HG02970 (cell line): ENCODE data around the gene STK26.
"Not testable (repeated sequence)": the region's sequence is repeated elsewhere in the genome, so short reads cannot be mapped to it uniquely, and the experiment has no call there.

Experiments
- ATAC-seq: cut with Tn5 transposase; IDR thresholded peaks from one replicate; pipeline ENCODE4 v1.9.1; 2021; ENCODE audit warnings: mild to moderate bottlenecking, moderate library complexity, moderate number of reproducible peaks; ENCODE audit not compliant: unreplicated experiment, low FRiP score

The STK26 gene

DNA sequence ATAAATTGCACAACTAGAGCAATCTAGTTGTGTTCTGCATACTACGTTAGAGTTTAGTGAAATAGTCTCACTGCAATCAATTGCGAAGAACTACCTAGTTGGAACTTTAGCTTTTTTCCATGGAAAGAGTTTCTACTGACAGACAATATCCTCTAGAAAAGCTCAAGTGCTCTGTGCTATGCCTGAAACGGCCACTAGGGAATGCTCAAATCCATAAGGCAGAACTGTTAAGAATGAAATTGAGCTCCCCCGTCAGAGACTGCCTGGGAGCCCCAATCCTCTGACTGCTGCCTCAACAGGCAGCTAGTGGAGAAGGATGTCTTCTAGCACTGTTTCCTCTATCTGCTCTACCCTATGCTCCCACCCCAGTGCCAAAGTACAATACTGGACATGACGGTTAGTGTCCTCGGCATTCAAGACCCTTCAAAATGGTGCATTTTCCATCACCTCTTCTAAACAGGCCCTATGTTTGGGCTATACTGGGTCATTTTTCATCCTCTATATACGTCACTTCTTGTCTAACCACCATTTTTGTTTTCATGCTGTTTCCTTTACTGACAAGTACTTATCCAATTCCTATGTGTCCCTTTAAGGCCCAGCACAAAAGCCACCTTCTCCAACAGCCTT is 69.5 kb downstream of the STK26 start:
- no peak for ATAC-seq

DNA sequence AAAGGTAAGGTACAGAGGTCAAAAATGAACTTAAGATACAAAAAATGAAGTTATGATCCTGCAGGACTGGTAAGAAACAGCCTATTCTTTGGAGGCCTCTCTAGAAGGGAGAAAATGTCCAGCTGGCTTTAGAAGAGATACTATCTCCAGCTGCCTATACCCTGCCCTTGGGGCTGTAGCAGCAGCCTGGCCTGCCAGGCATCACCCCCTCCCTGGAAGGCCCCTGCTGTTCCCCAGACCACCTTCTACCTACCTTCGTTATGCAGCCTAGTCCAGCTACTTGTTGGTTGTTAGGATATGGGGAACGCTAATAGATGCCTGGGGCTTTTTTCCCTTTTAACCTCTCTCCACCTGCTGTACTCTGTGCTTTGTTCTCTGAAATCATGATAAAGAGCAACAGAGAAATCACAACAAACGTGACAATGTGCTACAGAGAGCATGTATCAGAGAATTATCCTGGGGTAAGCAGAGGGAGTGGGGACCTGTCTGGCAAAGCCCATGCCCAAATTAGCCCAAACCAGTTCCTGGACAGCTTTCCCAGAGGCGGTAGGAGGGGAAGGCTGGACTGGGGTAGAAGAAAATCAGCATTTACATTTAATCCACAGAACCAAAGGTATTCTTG is 70.2 kb downstream of the STK26 start:
- no peak for ATAC-seq

DNA sequence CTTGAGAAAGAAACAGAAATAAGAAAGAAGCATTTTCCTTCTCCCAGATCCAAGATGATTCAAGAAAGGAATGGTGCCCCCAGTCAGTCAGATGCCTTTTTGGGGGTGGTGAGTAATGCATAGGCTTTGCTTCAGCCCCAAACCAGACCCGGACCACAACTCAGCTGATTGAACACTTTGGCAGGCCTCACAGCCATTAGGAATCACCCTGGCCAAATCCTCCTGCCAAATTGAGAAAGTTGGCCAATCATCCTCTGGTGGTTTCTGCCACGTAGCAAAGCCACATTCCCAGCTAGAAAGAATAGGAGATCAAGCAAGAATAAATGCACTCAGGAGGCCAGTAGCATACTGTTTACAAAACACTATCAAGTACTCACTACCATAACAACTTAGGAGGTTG is 71.1 kb downstream of the STK26 start:
- no peak for ATAC-seq

DNA sequence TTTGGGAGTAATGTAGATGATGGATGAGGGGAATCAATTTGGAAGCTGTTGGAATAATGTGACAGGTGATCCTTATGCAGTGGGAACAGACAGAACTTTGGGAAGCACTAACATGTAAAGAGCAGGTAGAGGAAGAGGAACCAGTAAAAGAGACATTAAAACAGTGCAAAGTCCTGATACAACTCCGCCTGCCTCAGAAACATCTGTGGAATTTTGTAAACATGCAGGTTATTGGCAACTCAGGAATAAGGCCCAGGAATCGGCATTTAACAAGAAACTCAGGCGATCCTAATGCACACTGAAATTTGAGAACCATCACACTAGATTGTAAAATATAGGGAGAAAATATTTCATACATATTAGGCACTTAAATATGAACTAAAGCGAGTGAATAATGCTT is 75.6 kb downstream of the STK26 start:
- ATAC-seq = not testable (repeated sequence)

DNA sequence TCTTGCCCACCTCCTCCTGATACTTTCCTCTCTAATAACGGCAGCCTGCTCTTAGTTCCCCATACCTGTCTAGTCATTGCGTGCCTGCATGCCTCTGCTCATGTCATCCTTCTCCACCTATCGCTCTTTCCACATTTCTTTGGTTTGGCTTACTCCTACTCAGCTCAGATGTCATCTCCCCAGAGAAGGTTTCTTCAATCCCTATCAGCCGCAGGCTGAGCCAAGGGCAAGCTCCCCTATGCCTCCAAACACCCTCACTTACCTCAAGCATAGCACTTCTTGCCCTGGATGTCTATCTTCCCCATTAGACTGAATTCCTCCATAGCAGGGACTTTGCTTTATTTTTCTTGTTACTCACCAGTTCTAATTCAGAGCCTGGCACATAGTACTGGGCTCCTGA is 78.1 kb downstream of the STK26 start:
- no peak for ATAC-seq

DNA sequence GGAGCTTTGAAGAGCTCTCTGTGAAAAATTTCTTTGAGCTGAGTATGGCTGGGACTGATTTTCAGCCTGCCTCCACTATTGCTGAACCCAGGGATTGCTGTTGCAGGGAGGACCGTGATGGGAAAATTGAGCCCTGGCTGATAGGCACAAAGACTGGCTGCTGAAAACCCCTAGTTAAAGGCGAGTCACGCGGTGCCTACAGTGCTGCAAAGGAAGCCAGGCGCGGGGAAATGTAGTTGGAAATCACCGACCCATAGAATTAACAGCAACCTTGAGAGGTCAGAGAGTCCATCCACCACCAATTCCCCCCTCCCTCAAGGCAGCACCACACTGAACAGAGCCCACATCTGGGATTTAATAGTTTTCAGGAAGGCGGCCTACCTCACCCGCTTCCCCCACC is 78.7 kb downstream of the STK26 start:
- no peak for ATAC-seq

DNA sequence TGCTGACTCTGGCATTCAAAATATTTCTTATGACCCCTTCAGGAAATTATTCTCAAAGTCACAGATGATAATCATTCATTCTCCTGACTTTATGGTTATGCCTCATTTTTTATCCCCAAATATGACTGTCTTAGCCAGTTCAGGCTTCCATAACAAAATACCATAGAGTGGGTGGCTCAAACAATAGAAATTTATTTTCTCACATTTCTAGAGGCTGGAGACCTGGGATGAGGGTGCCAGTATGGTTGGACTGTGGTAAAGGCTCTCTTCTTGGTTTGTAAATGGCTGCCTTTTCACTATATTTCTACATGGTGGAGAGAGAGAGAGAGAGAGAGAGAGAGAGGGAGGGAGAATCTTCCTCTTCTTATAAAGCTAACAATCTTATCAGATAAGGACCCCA is 84.2 kb downstream of the STK26 start:
- ATAC-seq = no peak

DNA sequence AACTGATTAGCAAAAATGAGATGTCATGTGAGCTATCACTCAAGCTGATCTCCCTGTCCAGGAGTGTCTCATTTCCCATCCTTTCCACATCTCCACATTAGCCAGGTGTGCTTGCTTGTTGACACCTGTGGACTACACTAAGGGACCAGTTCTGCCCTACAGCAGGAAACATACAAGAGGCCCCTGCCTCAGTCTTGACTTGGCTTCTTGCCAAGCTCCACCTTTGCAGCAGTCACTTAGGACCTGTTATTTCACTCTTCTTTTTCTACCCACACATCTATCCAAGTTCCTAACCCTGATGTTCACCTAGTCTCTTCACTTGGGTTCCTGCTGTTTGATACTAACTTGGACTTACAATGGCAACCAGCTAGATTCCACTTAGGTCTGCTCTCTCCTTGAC is 91.5 kb downstream of the STK26 start:
- no peak for ATAC-seq

DNA sequence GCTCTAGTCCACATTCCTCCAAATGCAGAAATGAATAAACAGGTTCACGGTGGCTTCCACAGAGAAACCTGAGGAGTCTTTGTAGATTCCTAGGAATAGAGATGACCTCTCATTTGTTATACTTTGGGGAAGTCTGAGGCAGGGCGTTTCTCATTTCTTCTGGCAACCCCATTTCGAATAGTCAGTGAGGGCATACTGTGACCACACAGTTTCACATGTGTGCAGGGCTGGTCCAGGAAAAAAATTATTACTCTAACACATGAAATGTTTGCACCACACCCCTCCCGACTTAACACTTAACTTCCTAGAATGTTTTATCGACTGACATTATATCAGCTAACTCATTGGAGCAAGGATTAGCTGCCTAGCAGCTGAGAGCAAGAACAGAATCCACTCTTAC is 92.7 kb downstream of the STK26 start:
- no peak for ATAC-seq

DNA sequence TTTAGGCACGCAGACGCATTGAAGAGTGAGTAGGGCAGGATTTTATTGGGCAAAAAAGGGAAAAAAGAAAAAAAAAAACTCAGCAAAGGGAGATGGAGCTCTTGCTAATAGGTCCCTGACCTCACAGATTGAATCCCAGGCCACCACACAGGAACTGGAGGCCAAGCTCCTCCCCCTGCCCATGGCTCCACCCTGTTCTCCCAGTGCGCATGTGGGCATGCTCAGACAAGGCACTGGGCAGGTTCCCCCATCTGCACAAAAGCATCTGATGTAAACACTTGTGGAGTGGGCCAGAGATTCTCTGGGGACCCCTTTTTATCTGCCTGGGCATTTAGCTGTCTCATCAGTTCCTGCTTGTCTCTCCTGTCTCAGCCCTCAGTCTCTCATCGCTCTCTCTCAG is 95.3 kb downstream of the STK26 start:
- no peak for ATAC-seq

DNA sequence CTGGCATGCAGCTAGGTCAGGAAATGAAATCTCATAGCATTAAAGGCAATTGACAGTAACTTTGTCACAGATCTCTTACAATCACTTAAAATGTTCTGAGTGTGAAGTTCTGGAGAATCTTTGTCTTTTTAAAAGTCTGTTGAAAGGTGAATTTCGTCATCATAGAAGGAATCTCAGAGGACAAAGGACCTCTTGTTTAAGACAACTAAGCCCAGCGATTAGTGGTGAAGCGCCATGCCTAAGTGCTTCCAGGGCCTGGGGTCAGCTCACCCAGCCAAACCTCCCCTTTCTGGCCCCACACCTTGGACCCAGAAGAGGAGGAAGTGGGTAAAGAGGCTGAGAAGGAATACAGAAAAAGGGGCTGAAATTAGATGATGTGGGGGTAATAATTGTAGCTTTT is 96.2 kb downstream of the STK26 start:
- ATAC-seq = no peak

DNA sequence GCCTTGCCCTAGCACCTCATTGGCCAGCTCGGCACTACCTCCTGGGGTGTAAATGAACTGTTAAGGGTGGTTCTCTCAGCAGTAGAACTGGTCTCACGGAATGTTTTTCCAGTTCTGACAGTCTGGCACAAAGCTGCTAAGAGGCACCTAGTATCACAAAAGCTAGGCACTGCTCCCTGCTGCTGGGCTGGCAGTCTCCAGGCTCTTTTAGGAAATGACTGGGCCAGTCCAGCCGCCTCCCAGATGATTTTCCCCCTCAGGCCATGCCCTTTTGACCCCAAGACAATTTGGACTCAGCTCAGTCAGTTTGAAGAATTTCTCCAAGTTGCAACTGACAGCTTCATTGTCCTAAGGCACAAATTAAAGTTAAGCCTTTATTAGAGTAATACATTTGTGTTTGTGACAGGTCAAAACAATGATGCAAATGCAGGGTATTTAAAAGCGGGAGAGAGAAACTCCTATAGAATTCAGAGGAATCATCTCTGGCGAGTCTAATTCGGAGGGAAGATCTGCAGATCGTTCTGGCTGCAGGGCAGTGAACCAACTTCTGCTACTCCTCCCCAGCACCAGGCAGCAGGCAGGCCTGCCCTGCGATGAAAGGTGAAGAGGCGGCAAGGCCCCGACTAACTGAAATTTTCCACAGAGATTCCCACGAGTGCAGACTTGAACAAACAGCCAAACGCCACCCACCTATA is 96.9 kb downstream of the STK26 start:
- no peak for ATAC-seq

DNA sequence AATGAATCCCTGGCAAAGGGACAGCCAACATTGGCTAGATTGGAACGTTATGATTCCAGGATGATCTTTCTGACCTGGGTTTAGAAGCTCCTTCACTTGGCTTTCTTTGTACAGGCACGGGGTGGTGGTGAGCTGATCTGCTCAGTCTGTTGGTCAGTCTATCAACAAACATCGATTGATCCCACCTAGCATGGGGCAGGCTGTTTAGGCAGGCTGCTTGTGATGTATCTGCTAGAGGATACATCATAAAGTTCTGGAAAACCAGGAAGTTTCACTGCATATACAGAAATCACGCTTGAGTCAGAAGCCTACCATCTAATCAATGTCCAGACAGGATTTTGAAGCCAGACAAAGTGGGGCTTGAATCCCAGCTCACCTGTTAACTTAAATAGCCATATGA is 97.8 kb downstream of the STK26 start:
- no peak for ATAC-seq
